GM19239 (cell line): Measurements from ENCODE around the gene TRIM38.

Source experiments
- DNase-seq: peaks from one replicate; pipeline ENCODE4 v3.0.0; 2011; ENCODE audit warnings: low spot score; ENCODE audit not compliant: insufficient read length
- FAIRE-seq: peaks from 2 replicates; lab custom pipeline; 2011; peaks lifted over from hg19 to GRCh38; lab: Jason Lieb, UNC

Gene TRIM38

DNA sequence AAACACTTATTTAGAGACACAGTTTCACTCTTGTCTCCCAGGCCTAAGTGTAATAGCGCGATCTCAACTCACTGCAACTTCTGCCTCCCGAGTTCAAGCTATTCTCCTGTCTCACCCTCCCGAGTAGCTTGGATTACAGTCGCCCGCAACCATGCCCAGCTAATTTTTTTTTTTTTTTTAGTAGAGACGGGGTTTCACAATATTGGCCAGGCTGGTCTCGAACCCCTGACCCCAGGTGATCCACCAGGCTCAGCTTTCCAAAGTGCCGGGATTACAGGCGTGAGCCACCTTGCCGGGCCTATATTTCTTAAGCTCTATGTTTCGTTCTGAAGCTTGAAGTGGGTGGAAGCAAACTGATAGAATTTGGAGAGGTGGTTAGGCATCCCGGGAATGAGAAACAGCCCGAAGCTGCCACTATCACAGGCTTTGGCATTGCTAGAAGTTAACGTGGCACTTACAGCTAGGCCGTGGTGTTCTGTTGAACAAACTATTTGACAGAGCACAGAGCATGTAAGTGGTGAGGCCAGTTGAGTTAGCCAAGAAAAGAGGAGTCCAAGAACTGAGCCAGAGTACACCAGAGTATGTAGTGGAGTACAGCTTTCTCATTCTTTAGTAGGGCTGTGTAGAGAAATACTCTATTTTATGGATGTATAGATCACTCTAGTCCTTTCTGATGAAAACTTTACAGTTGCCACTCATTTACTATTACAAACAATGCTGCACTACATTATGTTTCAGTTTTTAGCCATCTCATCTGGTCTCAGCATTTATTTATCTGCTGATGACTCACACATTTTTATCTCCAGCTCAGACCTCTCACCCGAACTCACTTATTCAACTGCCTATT, 62.7 kb downstream of the TRIM38 start:
- FAIRE-seq, result peak; percentile 35
- DNase-seq, result no peak

GRCh38 chr6:26025894-26026832, 63.6 kb downstream of the TRIM38 start:
- peak; percentile 92 for FAIRE-seq

DNA sequence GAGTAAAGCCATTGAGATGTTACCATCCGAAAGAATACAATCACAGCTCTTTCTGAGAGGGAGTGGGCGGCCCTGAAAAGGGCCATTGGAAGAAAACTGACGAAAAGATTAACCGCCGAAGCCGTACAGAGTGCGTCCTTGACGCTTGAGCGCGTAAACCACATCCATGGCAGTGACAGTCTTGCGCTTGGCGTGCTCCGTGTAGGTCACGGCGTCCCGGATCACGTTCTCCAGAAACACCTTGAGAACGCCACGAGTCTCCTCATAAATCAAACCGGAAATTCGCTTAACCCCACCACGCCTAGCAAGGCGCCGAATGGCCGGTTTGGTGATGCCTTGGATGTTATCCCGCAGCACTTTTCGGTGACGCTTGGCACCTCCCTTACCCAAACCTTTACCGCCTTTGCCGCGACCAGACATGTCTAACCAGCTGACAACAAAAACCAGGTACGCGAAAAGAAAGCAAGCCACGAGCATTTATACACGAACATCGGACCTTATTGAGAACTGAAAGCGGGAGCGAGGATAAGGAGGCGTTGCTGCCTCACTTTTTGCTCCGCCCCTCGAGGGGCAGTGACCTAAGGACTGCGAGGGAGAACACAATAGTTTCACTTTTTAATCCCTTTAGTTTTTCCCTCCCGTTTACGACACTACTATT, 64.4 kb downstream of the TRIM38 start:
- DNase-seq (no peak), FAIRE-seq (peak; percentile 90)

More at GRCh38 chr6:26025894-26026832, 63.6 kb downstream of the TRIM38 start:
- no peak for DNase-seq

GRCh38 chr6:26027491-26028211, 65.0 kb downstream of the TRIM38 start:
- DNase-seq, result no peak
- no peak for FAIRE-seq

DNA sequence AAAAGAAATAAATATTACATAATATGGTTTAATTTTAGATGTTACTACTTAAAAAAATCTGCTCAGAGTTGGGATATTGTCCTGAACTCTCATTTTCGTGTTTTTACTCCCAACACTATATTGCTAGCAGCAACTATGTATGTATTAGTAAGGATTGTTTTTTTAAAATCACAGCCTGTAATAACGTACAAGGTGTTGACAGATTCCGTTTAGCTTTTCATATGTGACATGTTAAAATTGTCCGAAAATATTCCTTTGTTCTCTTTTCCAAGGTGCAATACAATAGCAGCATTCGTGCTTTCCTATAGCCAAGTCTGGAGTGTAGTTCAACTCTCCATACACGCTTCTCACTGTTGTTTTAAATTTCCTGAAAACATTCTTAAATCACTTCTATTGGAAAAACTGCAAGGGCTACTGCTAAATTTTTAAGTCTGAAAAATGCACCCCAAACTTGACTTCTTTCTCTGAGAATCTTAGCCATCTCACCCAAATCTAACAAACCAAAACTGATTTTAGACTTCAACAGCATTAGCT, 65.7 kb downstream of the TRIM38 start:
- no peak for DNase-seq
- FAIRE-seq, result no peak

- DNase-seq, result no peak
- FAIRE-seq, result no peak
Observed at GRCh38 chr6:26028746-26029569, 66.4 kb downstream of the TRIM38 start.

- FAIRE-seq (no peak), DNase-seq (no peak)
Observed at GRCh38 chr6:26029570-26029856, 66.9 kb downstream of the TRIM38 start.

- no peak for DNase-seq
- no peak for FAIRE-seq
Observed at GRCh38 chr6:26029857-26030653, 67.5 kb downstream of the TRIM38 start.

DNA sequence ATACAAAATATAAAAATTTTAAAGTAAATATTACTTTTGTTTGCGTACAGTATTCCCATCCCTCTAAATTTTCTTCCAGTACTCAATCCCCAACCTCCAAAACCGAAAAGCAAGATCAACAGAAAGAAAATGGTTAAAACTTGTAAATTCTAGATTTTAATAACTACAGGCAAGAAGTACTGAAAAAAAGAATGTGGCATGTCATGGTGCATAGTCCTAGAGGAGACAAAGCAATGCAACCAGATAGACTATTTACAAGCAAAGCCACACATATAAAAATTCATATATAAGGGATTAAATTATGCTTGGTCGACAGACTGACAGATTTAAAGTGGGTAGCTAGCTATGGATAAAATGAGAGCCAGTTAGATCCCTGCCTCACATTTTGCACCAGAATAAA, 68.1 kb downstream of the TRIM38 start:
- FAIRE-seq (no peak), DNase-seq (no peak)

DNA sequence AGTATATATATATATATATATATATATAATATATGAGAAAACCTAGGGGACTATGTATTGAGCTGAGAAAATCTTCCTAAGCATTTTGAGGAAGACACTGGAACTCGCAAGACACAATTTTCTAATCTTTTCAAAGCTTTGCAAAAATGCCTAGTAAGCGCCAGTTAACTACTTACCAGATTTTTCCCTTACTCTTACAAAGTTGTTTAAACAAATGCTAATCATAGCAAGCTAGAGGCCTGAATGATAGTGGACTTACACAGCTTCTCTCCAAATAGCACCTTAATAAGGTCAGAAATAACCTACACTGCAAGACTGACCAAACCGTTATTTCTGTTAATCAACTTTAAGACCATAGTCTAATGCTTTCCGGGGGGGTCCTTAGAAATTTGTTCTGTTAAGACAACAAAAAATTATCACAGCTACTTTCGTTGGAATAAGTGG, 68.6 kb downstream of the TRIM38 start:
- DNase-seq (no peak), FAIRE-seq (no peak)

GRCh38 chr6:26031595-26032339, 69.2 kb downstream of the TRIM38 start:
- FAIRE-seq (peak; percentile 93), DNase-seq (no peak)

GRCh38 chr6:26032340-26033084, 69.9 kb downstream of the TRIM38 start:
- no peak for DNase-seq
- no peak for FAIRE-seq

DNA sequence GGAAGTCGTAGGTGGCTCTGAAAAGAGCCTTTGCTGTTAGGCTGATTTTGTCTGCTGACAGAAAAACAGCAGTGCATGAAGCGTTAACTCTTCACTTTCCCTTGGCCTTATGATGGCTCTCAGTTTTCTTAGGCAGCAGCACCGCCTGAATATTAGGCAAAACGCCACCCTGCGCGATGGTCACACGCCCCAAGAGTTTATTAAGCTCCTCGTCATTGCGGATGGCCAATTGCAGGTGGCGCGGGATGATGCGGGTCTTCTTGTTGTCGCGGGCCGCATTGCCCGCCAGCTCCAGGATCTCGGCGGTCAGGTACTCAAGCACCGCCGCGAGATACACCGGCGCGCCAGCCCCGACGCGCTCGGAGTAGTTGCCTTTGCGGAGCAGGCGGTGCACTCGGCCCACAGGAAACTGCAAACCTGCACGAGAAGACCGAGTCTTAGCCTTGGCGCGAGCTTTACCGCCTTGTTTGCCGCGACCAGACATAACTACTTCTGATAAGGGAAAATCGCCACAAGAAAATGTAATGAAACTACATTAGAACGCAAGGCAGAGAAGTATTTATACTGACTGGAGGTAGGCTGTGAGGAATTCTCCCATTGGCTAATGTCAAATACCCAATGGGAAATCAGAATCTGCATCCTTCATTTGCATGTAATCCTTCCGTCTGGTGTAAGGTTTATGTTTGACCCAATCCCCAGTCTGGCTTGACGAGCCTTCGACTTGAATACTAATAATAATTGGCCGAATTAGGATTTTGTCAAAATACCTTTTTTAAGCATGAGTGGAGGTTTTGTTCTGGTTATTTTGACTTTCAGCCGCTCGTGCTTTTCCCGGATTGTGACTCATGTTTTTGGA, 70.7 kb downstream of the TRIM38 start:
- DNase-seq (no peak), FAIRE-seq (peak; percentile 86)

DNA sequence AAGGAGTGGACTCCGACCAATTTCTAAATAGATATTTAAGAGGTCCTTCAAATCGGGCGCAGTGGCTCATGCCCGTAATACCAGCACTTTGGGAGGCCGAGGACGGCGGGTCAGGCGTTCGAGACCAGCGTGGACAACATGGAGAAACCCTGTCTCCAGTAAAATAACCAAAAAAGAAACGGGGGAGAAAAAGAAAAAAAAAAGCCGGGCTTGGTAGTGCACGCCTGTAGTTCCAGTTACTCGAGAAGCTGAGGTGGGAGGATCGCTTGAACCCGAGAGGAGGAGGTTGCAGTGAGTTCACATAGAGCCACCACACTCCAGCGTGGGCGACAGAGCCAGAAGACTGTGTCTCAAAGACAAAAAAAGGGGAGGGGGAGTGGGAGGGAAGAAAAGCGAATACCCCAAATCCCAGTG, 71.3 kb downstream of the TRIM38 start:
- DNase-seq (no peak), FAIRE-seq (no peak)

DNA sequence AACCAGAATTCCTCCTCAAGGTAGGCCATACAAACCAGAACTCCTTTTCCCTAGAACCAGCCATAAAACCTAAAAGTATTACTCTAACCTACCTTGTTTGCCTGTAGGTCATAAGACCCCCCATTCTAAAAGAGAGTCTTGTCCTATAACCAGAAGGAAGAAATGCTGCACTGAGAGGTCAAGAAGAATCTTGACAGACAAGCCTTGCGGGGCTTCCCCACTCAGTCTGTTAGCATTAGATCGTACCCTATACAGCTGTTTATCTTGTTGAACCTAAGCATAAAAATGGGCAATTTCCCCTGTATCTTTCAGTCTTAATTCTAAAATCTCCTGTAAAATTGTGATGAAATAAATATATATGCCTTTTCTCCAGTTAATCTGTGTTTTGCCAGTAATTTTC, 72.3 kb downstream of the TRIM38 start:
- DNase-seq (no peak), FAIRE-seq (no peak)
